GM18498 (cell line): ENCODE measurements around the gene ALG12.

ENCODE experiments used
- ATAC-seq: cut with Tn5 transposase; IDR thresholded peaks from one replicate; pipeline ENCODE4 v1.9.1; 2021; ENCODE audit warnings: mild to moderate bottlenecking, moderate library complexity; ENCODE audit not compliant: unreplicated experiment

ALG12 gene

DNA sequence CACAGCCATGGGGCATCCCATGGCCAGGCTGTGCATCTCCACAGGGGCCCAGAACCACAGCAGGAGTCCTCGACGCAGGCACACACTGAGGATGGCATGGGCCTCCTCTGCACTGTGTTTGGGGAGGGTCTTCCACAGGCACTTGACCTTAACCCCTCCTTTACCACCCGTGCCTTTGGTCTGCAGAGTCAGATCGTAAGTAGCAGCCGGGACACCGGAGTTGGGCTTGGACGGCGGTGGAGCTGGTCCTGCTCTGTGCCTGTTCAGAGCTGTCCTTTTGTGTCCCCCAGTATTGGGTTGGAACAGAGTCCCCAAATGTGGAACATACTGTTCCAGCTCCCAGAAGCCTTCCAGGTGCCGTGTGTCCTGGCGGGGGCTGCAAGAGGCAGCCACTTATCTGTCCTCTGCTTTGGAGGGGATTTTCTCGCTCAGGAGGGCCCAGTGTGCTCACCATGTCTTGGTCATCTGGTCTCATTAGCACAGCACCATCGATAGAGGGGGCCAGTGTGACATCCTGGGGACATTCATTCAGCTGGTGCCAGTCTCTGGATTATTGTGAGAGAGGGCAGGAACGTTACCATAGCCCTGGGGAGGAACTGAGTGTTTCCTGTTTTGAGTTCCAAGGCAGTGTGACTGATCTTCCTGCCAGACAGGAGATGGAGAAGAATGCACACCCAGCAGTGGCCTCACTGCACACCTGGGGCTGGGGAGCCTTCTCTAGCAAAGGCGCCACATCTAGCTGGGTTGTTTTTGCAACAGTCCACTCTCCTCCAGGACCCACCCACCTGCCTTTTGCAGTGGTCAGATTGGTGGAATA lies 12.6 kb upstream of the ALG12 start:
- no peak for ATAC-seq

- ATAC-seq = no peak
These were observed 11.8 kb upstream of the ALG12 start for GRCh38 chr22:49929994-49930575.

GRCh38 chr22:49929211-49929979 lies 11.2 kb upstream of the ALG12 start:
- ATAC-seq = peak; percentile 50

DNA sequence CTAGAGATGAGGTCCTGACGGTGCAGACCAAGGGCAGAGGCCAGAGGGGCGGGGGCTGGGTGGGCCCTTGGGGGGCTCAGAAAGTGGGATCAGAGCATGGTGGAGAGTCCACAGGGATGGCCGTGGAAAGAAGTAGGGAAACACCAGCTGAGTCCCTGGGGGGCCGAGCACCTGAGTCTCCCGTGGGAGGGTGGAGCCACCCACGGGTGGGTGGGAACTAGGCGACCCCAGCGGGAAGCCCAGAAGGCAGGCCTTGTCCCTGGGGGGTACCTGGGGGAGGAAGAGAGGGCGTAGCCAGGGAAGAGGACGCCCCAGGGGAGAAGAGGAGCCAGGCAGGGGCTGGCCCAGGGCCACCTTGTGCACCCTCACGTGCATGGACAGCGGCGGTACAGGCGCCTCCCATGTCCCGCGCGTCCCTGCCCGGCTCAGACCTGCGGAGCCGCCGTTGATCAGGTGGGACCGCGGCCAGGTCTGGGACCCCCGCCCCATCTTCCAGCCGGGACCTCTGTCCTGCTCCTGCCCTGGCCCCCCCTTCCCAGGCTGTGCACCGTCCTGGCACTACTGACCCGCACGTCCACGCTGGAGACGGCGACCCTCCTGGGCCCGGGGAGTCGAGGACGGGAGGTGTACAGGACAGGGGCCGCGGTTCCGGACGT lies 10.4 kb upstream of the ALG12 start:
- ATAC-seq = no peak

GRCh38 chr22:49928185-49928495 lies 9.9 kb upstream of the ALG12 start:
- ATAC-seq = no peak

- ATAC-seq = no peak
These were observed 9.4 kb upstream of the ALG12 start for GRCh38 chr22:49927483-49928184.

DNA sequence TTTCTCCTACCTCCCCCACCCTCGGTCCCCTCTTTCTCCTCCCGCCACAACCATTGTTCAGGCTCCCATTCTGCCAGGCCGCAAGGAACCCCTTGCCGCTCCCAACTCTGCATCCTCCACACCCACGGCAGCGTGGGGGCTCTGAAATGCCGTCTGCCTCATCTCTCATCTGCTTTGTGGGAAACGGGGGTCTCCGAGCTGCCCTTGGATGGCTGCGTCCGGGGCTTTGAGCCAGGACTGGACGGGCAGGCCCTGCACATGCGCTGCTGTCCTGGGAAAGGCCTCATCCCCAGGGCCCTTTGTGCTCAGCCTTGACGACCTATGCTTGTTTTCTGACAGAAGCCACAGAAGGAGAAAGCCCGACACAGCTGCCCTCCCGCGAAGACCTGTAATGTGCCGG lies 8.7 kb upstream of the ALG12 start:
- no peak for ATAC-seq

DNA sequence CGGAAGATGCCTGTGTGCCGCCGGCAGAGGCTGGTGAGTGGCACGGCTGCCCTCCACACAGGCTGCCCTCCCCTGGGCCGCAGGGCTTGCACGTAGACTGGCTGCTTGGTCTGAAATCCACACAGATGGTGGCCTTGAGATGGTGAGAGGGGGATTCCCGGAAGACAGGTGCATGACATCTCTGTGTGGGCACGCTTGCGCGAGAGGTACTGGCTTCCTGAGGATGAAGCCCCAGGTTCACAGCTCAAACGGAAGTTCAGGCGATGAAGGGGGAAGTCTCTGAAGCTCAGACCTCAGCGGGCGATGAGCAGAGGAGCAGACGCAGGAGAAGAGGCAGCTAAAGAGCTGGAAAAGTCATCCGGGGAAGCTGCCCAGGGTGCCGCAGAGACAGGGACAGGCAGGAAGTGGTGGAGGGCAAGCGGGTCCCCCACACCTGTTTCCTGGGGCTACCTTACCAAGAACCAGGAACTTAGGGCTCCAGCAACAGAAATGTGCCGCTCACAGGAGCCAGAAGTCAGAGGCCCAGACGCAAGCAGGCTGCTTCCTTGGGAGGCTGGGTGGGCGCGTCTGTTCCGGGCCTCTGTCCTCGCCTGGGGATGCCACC lies 7.4 kb upstream of the ALG12 start:
- no peak for ATAC-seq

DNA sequence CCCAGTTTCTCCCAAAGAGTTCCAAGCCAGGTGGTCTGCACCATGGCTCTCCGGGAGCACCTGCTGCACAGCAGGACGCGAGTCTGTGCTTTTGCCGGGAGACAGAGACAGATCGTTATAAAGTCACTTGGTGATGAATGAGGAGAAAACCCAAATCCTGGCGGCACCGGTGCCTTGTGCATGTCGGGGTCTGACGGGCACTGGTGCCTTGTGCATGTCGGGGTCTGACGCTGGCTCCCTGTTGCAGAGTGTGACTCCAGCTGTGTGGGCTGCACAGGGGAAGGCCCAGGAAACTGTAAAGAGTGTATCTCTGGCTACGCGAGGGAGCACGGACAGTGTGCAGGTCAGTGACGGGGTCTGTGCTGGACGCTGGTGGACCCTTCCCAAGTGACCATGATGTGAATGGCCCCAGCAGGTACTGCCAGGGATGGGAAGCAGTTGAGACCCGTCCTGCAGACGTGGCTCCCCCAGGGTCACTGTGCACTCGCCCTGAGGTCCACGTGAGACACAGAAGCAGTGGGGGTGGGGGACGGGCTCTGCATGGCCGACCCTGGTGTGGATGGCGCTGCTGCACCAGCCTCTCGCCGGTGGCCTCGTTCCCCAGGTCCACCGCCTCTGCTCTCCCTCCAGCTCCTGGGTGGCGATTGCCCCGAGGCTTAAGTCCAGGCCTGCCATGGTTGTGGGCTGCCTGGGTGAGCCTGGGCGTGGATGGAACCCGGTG lies 6.0 kb upstream of the ALG12 start:
- ATAC-seq = no peak

GRCh38 chr22:49923445-49923844 lies 5.2 kb upstream of the ALG12 start:
- ATAC-seq = no peak

GRCh38 chr22:49922926-49923325 lies 4.7 kb upstream of the ALG12 start:
- ATAC-seq = no peak

DNA sequence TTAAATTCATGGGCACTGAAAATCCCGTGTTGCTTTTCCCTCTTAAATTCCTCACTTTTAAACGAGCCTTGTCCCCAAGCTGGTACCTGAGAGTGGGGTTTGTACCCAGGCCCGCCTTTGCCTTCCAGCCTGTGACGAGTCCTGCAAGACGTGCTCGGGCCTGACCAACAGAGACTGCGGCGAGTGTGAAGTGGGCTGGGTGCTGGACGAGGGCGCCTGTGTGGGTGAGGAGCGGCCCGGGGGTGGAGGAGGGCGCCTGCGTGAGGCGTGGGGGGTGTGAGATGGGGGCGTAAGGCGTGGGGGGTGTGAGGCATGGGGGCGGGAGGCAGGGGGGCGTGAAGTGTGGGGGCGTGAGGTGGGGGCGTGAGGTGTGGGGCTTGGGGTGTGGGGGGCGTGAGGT lies 4.2 kb upstream of the ALG12 start:
- no peak for ATAC-seq

DNA sequence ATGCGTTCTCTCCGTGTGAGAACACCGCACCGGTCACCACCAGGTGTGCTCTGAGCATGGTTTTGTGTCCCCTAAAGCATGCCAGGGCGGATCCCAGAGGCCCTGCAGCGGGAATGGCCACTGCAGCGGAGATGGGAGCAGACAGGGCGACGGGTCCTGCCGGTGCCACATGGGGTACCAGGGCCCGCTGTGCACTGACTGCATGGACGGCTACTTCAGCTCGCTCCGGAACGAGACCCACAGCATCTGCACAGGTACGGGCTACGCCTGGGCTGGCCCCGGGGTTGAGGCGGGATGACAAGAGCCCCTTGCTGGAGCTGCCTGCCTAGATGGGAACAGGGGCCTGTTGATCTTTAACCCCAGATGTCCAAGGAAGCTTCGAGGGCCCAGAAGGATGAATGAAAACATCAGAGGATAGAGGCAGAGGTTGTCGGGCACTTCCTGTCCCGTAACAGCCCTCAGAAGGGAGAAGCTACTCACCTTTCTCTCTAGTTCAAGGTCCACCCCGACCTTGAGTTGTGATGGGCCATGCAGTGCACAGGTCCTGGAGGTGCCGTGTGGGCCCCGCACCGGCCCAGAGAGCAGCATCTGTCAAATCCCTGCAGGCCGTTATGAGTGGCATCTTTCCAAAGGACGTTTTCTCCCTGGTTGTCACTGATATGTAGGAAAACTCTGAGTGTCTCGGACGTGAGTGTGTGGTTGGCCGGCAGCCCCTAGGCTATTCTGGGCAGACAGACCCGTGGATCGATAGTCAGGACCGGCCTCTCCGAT lies 3.5 kb upstream of the ALG12 start:
- ATAC-seq = no peak

- no peak for ATAC-seq
These were observed 2.6 kb upstream of the ALG12 start for GRCh38 chr22:49920859-49921258.

- ATAC-seq = peak; percentile 4
These were observed 958 bp upstream of the ALG12 start for GRCh38 chr22:49918911-49919881.

- no peak for ATAC-seq
These were observed 1.4 kb downstream of the ALG12 start for GRCh38 chr22:49916831-49917230.

DNA sequence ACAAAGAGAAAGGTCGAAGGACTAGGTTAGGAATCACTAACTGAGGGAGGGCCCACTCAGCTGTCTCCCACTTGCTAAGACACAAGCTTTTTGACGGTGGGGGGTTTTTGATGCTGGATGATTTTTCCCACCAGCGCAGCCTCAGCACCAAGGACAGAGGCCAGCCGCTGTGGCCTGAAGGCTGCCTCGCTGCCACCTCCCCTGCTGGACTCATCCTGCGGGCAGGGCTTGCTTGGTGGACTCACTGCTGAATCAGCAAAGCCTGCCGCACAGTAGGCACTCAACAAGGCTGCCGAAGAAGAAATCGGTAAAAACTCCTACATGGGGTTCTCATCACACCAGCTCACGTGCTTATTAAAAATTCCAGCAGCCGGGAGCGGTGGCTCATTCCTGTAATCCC lies 2.6 kb downstream of the ALG12 start:
- ATAC-seq = no peak

- ATAC-seq = no peak
These were observed 4.0 kb downstream of the ALG12 start for GRCh38 chr22:49914256-49914655.
